K562 (cell line): Measurements from ENCODE around the gene TFAP2A. TPM values are rescaled to one million over a fixed set of nuclear protein-coding genes. Genes with fewer than 3 reads are reported as not detected.

Source experiments
- ARNT ChIP-seq, 2 experiments: fragments of 450-650 bp; IDR thresholded peaks; 2 replicates each; pipeline ENCODE4 v1.6.1; 2016; ENCODE audit warnings: mild to moderate bottlenecking in 1 of 2
- BCOR ChIP-seq: fragments of 450-650 bp; IDR thresholded peaks from 2 replicates; pipeline ENCODE4 v1.6.1; 2016
- EP400 ChIP-seq: fragments of 450-650 bp; IDR thresholded peaks from 2 replicates; pipeline ENCODE4 v1.6.1; 2017; ENCODE audit warnings: antibody characterized with exemption, mild to moderate bottlenecking, moderate library complexity
- FOXM1 ChIP-seq, 2 experiments: fragments of 450-650 bp in 1 of 2; sonication (generic) in 1 of 2; formaldehyde crosslinking in 1 of 2; IDR thresholded peaks; 2 replicates each; pipeline versions ENCODE4 v1.6.1 to v1.9.0; 2017 to 2022; ENCODE audit warnings: low read depth in 2 of 2, mild to moderate bottlenecking in 2 of 2, missing genetic modification reagents in 1 of 2, moderate library complexity in 1 of 2
- MBD1 ChIP-seq: fragments of 250-450 bp; sonication (Bioruptor Pico); IDR thresholded peaks from 2 replicates; pipeline ENCODE4 v1.8.0; 2022; ENCODE audit warnings: inconsistent platforms
- NR4A1 ChIP-seq, 2 experiments: fragments of 250-450 bp in 1 of 2; fragments of 450-650 bp in 1 of 2; sonication (Bioruptor Pico) in 1 of 2; IDR thresholded peaks; 2 replicates each; pipeline versions ENCODE4 v1.4.0 to v1.6.1; 2016 to 2020; ENCODE audit warnings: mild to moderate bottlenecking in 2 of 2, missing compliant biosample characterization in 1 of 2, missing genetic modification characterization in 1 of 2, moderate library complexity in 1 of 2
- SMAD4 ChIP-seq: fragments of 250-450 bp; sonication (Bioruptor Pico); conservative IDR thresholded peaks from 2 replicates; pipeline ENCODE4 v1.8.0; 2021; ENCODE audit warnings: inconsistent platforms, mild to moderate bottlenecking, moderate library complexity
- USF1 ChIP-seq: sonication (generic); formaldehyde crosslinking; IDR thresholded peaks from 2 replicates; pipeline ENCODE4 v1.9.0; 2022; ENCODE audit warnings: mild to moderate bottlenecking, missing genetic modification reagents
- polyA plus RNA-seq, 8 experiments: library from polyadenylated mRNA; depleted of rRNA in 4 of 8; stranded (reverse) in 5 of 8; unstranded in 3 of 8; fragments of >200 nt; fragmentation: Nextera tagmentation in 2 of 8; fragmentation: Illumina TruSeq in 1 of 8; extraction: Ambion mirVana in 2 of 8; extraction: Trizol in 1 of 8; gene quantifications; 2 replicates each; pipeline versions ENCODE4 v1.2.1 to v1.2.3, GENCODE V29; 2011 to 2014; ENCODE audit warnings: inconsistent platforms in 1 of 8, missing spikeins in 1 of 8
- total RNA-seq, 7 experiments: library from RNA; depleted of rRNA in 6 of 7; stranded (reverse); fragments of >200 nt in 6 of 7; fragmentation: Illumina TruSeq in 2 of 7; extraction: Trizol in 2 of 7; gene quantifications; 2 replicates each; pipeline versions ENCODE4 v1.2.1 to v1.2.3, GENCODE V29; 2011 to 2021; ENCODE audit warnings: low replicate concordance in 1 of 7
- TF ChIP-seq, protein P1 (sequence below): fragments of 450-650 bp; IDR thresholded peaks from 2 replicates; pipeline ENCODE4 v1.6.1; 2016; ENCODE audit warnings: mild to moderate bottlenecking, moderate library complexity
- TF ChIP-seq, protein P2 (sequence below): sonication (generic); formaldehyde crosslinking; IDR thresholded peaks from 2 replicates; pipeline ENCODE4 v1.8.0; 2022; ENCODE audit warnings: mild to moderate bottlenecking, low read depth, missing genetic modification reagents

TFAP2A gene
- total and polyA plus RNA-seq, 9 of the 15 experiments (the other 6 are each of a cell fraction or from before 2014, with no cell fraction given): 0.14 to 0.53 (median 0.19) TPM; not detected in 1

DNA sequence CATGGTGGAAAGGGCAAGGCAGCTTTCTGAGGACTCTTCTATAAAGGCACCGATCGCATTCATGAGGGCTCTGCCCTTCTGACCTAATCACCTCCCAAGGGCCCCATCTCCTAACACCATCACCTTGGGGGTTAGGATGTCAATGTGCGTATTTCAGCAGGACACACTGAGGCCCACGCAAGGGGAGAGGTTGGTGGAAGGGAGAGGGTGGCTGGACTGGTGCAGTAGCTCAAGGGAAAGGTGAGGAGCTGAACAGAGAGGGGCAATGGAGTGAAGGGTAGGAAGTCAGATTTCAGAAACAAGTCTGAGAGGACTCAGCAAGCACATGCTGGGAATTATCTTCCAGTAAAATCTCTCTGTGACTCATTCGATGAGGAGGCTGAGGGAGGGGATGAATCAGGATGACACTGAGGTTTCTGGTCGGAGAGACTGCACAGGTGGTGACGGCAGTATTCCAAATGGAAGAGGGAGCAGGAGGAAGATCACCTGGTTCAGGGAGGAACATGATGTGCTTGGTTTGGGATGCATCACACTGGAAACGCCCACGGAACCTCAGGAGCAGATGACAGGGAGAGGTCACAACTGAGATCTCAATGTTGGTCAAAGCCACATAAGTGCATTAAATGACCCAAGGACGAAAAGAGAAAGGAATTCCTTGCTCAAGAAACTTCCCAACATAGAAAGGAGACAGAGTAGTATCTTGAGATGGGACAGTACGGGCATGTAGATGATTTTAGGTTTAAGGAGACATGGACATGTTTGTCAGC lies 67.1 kb downstream of the TFAP2A start (continued):
- TF ChIP-seq, protein P1, sequence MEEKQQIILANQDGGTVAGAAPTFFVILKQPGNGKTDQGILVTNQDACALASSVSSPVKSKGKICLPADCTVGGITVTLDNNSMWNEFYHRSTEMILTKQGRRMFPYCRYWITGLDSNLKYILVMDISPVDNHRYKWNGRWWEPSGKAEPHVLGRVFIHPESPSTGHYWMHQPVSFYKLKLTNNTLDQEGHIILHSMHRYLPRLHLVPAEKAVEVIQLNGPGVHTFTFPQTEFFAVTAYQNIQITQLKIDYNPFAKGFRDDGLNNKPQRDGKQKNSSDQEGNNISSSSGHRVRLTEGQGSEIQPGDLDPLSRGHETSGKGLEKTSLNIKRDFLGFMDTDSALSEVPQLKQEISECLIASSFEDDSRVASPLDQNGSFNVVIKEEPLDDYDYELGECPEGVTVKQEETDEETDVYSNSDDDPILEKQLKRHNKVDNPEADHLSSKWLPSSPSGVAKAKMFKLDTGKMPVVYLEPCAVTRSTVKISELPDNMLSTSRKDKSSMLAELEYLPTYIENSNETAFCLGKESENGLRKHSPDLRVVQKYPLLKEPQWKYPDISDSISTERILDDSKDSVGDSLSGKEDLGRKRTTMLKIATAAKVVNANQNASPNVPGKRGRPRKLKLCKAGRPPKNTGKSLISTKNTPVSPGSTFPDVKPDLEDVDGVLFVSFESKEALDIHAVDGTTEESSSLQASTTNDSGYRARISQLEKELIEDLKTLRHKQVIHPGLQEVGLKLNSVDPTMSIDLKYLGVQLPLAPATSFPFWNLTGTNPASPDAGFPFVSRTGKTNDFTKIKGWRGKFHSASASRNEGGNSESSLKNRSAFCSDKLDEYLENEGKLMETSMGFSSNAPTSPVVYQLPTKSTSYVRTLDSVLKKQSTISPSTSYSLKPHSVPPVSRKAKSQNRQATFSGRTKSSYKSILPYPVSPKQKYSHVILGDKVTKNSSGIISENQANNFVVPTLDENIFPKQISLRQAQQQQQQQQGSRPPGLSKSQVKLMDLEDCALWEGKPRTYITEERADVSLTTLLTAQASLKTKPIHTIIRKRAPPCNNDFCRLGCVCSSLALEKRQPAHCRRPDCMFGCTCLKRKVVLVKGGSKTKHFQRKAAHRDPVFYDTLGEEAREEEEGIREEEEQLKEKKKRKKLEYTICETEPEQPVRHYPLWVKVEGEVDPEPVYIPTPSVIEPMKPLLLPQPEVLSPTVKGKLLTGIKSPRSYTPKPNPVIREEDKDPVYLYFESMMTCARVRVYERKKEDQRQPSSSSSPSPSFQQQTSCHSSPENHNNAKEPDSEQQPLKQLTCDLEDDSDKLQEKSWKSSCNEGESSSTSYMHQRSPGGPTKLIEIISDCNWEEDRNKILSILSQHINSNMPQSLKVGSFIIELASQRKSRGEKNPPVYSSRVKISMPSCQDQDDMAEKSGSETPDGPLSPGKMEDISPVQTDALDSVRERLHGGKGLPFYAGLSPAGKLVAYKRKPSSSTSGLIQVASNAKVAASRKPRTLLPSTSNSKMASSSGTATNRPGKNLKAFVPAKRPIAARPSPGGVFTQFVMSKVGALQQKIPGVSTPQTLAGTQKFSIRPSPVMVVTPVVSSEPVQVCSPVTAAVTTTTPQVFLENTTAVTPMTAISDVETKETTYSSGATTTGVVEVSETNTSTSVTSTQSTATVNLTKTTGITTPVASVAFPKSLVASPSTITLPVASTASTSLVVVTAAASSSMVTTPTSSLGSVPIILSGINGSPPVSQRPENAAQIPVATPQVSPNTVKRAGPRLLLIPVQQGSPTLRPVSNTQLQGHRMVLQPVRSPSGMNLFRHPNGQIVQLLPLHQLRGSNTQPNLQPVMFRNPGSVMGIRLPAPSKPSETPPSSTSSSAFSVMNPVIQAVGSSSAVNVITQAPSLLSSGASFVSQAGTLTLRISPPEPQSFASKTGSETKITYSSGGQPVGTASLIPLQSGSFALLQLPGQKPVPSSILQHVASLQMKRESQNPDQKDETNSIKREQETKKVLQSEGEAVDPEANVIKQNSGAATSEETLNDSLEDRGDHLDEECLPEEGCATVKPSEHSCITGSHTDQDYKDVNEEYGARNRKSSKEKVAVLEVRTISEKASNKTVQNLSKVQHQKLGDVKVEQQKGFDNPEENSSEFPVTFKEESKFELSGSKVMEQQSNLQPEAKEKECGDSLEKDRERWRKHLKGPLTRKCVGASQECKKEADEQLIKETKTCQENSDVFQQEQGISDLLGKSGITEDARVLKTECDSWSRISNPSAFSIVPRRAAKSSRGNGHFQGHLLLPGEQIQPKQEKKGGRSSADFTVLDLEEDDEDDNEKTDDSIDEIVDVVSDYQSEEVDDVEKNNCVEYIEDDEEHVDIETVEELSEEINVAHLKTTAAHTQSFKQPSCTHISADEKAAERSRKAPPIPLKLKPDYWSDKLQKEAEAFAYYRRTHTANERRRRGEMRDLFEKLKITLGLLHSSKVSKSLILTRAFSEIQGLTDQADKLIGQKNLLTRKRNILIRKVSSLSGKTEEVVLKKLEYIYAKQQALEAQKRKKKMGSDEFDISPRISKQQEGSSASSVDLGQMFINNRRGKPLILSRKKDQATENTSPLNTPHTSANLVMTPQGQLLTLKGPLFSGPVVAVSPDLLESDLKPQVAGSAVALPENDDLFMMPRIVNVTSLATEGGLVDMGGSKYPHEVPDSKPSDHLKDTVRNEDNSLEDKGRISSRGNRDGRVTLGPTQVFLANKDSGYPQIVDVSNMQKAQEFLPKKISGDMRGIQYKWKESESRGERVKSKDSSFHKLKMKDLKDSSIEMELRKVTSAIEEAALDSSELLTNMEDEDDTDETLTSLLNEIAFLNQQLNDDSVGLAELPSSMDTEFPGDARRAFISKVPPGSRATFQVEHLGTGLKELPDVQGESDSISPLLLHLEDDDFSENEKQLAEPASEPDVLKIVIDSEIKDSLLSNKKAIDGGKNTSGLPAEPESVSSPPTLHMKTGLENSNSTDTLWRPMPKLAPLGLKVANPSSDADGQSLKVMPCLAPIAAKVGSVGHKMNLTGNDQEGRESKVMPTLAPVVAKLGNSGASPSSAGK: peak; percentile 92
- TF ChIP-seq ARNT (IDR thresholded peaks at IDR 0.05): peak in 1 of 2 experiments; percentile 69; a peak in 3 of 4 replicates
- peak; percentile 81 for TF ChIP-seq EP400
- 0 out of 2 replicates have a peak, but pooled peaks have one; percentile 42 for TF ChIP-seq MBD1
- peak; percentile 46; the same call in 1 of the 2 replicates for TF ChIP-seq BCOR
- TF ChIP-seq SMAD4: 0 out of 2 replicates have a peak, but pooled peaks have one; percentile 34
- TF ChIP-seq NR4A1 (CRISPR knock-in tag; IDR thresholded peaks at IDR 0.05): no peak
- TF ChIP-seq NR4A1 (tag; IDR thresholded peaks at IDR 0.05): peak; percentile 51; the same call in 1 of the 2 replicates
- peak; percentile 32; the same call in 1 of the 2 replicates for TF ChIP-seq USF1 (CRISPR knock-in tag)
- peak; percentile 18; the same call in 1 of the 2 replicates for TF ChIP-seq FOXM1 (IDR thresholded peaks at IDR 0.05; ENCODE audit: low read depth)
- no peak for TF ChIP-seq FOXM1 (CRISPR knock-in tag; IDR thresholded peaks at IDR 0.05; ENCODE audit: low read depth)
- TF ChIP-seq, protein P2, sequence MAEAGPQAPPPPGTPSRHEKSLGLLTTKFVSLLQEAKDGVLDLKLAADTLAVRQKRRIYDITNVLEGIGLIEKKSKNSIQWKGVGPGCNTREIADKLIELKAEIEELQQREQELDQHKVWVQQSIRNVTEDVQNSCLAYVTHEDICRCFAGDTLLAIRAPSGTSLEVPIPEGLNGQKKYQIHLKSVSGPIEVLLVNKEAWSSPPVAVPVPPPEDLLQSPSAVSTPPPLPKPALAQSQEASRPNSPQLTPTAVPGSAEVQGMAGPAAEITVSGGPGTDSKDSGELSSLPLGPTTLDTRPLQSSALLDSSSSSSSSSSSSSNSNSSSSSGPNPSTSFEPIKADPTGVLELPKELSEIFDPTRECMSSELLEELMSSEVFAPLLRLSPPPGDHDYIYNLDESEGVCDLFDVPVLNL: no peak
